HG03442 (cell line): ENCODE measurements around the gene RAPGEF3.
A peak's percentile ranks its signal among the peaks of the same experiment; 100 is the strongest.

Source experiments
- ATAC-seq: cut with Tn5 transposase; IDR thresholded peaks from one replicate; pipeline ENCODE4 v1.9.1; 2021; ENCODE audit warnings: mild to moderate bottlenecking, moderate library complexity; ENCODE audit not compliant: unreplicated experiment

RAPGEF3 gene

DNA sequence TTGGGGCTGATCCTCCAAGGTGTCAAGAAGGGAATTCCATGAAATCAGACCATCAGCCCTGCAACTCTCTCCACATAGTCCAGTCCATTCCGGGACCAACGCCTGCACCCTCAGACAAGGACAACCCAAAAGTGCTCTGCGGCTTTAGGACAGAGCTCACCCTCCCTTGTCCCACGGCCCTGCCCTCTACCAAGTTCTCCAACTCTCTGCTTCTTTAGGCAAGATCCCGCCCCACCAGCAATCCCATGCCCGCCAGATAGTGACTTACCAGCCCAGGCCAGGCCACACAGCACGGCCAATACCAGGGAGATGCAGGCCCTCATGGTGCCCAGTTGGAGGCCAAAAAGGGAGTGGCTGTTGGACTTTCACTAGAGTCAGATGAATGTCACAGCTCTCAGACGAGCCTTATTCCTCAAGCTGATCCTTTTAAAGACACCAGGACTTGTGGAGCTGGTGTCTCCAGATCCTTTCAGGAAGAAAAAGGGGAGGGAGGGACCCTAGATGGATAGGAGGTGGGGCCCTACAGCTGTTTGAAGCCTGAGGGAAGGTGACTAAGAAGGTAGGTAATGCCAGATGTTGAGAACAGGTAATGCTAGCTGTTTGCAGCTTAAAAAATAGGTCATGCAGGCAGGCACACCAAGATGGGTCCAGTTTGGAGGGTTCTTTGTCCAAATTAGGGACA is 33.4 kb downstream of the RAPGEF3 start, which contains the start of gene ENDOU:
TSS of gene ENDOU (minus strand) at position 400 of the 682 bp plus-strand sequence. CDS start at position 323, 77 bp downstream.
- no peak for ATAC-seq

DNA sequence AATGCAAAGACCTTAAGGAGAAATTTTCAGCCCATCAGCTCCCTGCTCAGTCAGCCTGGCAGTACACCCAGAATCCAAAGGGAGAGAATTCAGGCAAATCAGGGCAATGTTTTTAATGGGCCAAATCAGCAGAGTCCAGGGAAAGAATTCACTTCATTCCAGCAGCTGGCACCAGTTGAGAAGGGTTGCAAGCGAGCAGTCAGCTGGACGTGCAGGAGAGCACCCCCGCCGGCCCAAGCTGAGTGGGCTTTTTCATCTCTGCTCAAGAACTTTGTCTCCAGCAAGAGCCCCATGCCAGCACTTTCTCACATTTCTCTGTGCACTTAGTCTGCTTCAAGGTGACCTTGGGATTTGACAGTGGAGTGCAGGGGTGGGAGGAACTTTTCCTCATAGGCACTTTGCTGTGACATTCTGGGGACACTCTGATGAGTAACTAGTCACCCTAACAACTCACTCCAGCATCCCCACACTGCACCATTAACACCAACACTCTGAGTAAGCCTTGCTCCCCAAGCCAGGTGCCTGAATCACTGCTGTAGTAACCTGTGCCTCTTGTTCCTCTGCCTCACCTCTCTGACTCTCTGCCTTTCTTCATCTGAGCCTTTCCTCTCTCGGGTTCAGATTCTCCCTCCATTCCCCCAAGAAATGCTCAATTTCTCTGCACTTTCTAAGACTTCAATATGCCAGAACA is 35.6 kb downstream of the RAPGEF3 start:
- ATAC-seq = no peak

DNA sequence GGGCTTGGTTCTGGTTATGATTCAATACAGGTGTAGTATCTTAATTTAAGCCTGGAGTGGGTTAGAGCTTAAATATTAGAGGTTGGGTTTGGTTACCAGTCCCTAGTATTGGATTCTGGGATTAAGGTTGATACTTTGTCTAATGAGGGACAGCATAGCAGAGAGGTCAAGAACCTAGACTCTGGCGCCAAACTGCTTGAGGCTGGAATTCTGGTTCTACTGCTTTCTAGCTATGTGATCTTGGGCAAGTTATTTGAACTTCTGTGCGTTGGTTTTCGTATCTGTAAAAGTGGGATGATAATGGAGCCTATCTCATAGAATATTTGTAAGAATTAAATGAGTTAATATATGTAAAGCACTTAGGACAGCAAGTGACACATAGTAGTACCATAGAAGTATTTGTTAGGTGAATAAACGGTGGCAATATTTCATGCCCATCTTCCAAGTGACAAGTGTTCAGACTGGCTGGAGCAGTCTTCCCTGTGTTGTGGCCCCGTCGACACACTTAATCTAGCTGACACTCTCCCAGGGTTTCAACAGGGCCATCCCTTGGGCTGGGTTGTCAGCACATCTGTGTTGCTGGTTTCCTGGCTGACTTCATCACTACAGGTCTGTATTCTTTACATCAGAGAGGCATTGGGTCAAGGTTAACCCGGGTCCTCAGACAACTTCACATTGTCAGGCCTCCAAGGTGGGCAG is 36.4 kb downstream of the RAPGEF3 start:
- ATAC-seq = no peak

DNA sequence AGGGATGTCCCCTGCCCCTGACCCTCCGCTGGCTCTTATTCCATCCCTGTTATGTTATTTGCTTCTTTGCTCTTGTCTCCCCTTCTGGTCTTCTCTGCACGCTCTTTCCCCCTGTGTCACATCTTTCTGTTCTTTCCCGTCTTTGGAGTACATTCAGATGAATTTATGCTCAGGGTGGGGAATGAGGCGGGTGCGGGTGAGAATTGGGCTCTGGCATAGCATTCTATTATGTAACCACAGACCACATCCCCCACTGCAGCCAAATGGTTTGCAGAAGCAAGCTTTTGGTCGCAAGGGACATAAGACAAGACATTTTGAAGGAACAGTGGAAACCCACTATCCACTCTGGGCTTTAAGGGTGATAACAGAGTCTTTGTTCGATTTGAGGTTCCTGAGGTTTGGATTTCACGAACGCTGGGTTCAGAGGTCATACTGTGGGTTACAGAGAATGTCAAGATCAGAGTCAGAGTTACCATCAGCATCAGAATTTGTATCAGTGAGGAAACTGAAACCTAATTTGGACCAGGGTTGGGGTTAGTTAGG is 37.2 kb downstream of the RAPGEF3 start:
- no peak for ATAC-seq

DNA sequence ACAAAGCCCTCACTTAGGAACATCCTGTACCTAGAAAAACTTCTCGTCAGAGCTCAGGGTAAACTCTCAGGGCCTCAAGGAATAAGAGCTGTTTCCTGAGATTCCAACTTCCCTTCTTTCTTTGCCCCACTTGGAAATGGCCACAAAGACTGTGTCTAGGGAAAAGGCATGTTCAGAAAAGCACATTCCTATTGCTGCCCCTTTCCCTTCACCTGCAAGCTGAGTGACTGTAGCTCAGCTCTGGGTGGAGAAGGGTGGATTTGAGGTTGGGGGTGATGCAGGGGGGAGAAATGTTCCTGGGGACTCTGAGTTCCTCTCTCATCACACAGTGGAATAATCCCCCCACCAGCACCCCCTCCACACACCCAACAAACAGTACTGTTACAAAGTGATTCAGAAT is 40.1 kb downstream of the RAPGEF3 start:
- no peak for ATAC-seq

DNA sequence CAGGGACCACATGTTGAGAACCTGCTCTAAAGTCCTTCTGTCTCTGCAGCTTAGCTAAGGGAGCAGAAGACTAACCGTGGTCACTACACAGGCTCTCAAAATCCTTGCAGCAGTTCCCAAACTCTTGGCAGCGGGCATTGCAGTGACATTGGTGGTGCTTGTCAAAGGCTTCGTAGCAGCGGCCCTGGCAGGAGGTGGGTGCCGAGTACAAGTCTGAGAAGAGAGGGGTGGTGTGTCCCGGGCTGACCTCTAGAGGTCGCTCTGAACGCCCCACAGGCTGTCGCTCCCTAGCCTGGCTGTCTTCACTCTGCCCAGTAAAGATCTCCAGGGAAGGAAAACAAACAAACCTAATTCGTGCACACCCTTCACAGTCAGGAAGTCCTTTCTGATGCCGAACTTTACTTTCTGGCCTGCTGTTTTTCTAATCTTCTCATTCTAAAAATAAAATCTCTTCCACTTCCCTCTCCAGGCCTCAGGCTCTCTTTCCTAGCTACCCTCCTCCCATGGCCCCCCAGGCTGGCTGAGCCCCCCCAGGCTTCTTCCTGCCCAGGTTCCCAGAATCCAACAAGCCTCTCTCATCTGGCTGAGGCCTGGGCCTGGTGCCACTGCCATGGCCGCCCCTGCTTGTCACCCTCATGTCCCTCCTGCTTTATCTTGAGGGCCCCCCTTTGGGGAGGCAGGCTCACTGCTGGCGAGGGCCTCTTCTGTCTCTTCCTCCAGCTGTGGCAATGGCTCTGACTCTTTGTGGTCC is 41.1 kb downstream of the RAPGEF3 start:
- peak; percentile 60 for ATAC-seq

DNA sequence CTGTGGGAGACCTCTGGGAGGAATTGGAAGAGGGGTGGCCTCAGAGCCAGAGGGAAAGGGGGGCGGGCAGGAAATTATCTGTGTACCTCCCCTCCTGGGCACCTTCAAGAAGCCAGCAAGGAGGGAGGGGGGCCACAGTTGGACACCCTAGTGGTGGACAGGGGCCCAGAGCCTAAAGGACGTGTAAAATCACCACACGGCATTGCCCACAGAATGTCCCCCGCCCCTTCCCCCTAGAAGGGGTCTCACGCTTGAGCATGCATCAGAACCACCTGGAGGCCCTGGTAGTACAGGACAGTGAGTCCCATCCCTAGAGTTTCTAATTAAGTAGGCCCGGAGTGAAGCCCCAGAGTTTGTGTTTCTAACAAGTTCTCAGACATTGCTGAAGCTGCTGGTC is 41.6 kb downstream of the RAPGEF3 start:
- ATAC-seq = no peak

DNA sequence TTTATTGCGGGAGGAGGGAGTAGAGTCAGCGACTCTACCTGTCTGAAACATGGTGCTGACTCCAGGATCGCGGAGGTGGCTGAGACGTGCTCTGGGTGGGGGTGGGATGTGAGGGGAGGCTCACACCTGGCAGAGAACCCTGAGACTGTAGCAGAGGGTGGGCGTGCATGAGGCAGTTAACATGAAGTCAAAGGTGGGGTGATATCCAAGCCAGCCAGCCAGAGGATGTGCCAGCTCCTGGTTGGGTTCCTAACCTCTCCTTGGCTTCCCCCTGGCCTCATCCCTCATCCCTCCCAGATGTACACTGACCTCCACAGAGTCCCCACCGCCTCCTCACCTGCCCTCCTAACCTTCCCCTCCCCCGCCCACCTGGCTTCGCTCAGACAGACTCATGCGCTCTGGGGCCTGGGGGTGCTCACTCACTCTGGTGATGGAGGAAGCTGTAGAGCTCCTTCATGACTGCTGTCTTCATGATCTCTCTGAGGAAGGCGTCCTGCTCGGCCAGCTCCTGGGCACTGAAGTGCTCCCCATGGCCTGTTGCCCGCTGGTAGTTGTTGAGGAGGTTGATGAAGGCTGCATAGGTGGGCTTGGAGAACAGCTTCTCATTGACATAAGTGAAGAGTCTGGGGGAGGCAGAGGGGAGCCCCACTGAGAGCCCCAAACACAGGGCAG is 42.7 kb downstream of the RAPGEF3 start:
- ATAC-seq = no peak

DNA sequence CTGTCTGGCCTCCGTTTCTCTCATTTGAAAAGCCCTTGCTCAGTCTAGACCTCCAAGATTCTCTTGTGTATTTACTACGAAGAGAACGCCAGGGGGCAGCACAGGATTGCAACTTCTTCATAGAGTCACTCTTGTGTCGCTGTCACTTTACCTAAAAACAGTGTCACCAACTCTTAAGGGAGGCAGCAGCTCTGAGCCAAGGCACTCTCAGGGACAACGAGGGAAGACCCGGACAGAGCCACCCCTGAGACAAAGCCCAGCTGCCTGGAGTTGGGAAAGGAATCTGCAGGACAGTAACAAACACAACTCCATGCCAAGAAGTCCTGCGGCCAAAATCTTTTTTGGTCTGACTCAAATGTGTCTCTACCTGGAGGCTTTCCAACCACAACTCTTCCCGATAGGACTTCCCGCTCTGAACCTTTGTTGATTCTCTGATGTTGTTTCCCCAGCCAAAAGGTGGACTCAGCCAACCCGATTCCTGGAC is 43.2 kb downstream of the RAPGEF3 start:
- ATAC-seq = peak; percentile 60

DNA sequence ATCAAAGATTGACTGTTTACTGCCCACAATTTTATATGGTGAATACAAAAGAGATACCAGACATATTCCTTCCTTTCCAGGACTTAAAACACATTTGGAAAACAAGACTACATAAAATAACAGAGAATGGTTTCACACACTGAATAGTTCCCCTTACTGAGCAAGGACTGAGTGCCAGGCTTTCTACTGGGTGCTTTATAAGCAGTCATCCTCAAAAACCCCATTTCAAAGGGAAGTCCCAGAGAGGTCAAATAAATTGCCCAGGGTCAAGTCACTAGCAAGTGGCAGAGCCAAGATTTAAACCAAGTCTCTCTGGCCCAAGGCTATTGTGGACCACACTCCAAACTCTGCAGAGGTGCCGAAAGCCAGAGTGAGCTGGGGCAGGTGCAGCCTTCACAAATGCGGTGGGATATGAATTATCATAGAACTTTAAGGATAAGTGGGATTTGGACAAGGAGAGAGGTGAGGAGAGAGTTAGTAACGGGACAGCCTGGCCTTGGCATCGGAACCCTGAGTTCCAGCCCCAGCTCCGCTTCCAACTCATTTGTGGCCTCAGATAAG is 43.8 kb downstream of the RAPGEF3 start:
- no peak for ATAC-seq

DNA sequence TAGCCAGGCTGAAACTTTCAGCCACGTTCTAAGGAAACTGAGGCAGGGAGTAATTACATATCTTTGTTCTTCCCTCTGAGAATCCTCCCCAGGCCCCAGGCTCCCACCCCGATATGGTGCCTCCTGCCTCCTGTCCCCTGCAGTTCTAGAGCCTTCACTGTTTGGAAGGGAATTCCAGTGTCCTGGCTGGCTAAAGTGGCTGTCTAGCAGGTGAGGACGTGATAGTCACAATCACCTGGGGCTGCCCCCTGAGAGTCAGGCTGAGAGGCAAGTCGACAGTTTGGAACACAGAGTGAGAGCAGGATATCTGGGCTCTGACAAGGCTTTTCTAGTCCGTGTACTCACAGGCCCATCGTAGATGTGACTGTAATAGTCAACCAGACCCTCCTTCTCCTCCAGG is 46.5 kb downstream of the RAPGEF3 start:
- ATAC-seq = no peak

DNA sequence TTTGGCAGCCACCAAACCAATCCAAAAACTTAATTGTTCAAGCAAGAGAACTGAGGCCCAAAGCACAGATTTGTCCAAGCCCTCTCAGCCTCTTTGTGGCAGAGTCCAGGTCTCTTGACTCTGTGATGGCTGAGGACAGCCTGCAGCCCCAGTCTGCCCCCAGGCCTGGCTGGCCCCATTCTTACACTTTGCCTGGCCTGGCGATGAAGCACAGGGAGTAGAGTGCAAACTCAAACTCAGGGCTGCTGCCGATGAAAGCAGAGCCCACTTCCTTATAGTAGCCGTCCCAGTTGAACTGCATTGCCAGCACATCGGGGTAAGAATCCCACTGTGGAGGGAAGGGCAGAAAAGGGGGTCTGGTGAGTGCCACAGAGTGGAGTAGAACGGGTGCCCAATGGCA is 47.2 kb downstream of the RAPGEF3 start:
- ATAC-seq = no peak

DNA sequence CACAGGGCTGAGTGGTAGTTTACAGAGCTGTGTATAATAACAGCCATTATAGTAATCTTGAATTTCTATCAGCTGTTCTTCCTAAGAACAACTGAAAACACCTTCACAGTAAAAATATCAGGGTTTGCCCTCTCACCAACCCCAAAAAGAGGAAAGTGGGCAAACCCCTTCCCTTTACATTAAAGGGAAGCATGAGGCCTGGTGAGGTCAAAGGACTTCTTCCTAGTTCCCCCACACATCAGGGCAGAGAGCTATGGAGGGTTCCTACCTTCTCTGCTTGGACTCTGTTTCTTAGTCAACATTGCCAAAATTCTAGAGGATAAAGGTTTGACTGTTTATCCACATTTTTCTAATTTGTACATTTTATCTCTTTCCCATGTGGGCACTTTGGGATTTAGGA is 48.4 kb downstream of the RAPGEF3 start:
- no peak for ATAC-seq

DNA sequence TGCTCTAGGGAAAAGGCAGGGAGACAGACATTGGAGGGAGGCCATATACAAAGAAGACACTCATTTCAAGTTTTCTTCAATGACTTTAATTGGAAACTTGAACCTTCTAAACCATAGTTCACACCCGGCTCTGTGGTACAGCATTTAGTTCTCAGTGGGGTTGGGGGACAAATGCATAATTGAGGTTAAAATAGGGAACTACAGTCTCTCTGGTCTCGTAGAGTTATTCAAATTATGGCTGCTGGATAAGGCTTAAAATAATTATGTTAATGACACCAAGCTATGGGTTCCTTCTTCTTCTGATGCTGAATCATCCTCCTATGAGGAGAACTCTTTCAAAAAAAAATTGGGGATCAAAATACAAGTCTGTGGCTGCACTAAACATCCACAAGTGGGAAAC is 49.0 kb downstream of the RAPGEF3 start:
- no peak for ATAC-seq

DNA sequence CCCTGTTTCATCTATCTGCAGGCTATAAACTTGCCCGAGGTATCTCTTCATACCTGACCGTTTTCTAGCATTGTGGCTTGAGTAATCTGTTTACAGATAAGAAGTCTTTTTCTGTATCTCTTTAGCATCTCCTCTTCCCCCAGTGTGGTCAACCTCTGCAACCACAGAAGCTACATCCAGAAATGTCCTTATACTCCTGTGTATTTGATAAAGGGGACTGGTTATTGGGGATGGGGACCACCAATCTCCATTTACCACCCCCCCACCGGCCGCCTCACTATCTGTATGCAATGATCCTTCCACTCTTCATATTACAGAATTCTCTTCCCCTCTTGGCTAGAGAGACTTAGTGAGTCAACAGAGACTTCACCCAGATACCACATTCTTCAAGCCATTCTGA is 49.4 kb downstream of the RAPGEF3 start:
- ATAC-seq = no peak

DNA sequence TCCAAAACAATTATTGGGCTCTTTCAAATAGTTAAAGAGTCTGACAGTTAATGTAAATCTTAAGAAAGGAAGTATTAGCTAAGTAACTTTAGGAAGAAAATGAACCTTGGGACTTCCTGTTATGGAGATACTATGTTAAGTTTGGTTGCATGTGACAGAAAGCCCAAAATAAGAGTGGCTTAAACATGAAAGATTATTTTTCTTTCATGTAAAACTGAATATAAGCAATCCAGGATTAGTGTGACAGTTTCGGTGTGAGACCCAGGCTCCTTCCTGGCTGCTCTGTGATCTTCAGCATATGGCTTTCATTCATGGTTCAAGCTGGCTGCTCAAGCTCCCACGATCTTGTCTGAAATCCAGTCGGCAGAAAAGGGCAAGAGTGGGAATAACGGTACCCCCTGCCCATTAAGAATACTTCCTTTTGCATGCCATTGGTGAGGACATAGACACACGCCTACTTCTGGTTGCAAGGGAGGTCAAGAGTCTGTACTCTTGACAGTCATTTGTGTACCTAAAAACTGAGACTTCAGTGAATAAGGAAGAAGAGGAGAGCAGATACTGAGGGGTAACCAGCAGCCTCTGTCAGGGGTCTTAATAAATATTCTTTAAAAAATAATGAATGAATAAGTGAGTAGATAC is 50.7 kb downstream of the RAPGEF3 start:
- ATAC-seq = no peak

DNA sequence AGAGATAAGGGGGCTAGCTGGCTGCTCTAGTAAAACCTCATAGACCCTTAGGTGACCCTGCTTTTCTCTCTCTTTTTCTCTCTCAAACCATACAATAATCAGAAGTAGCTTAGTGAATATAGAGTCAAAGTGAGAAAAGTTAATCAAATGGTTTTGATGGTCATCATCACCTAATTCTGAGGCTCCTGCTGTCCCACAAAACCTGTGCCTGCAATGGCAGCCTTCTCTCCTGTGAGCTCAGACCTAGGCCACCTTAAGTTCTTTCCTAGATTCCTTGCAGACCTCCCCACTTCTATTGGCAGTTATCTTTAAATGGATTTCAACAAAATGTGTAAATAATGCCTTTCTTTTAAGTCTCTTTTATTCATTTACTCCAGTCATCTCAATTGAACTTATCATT is 51.3 kb downstream of the RAPGEF3 start:
- no peak for ATAC-seq

DNA sequence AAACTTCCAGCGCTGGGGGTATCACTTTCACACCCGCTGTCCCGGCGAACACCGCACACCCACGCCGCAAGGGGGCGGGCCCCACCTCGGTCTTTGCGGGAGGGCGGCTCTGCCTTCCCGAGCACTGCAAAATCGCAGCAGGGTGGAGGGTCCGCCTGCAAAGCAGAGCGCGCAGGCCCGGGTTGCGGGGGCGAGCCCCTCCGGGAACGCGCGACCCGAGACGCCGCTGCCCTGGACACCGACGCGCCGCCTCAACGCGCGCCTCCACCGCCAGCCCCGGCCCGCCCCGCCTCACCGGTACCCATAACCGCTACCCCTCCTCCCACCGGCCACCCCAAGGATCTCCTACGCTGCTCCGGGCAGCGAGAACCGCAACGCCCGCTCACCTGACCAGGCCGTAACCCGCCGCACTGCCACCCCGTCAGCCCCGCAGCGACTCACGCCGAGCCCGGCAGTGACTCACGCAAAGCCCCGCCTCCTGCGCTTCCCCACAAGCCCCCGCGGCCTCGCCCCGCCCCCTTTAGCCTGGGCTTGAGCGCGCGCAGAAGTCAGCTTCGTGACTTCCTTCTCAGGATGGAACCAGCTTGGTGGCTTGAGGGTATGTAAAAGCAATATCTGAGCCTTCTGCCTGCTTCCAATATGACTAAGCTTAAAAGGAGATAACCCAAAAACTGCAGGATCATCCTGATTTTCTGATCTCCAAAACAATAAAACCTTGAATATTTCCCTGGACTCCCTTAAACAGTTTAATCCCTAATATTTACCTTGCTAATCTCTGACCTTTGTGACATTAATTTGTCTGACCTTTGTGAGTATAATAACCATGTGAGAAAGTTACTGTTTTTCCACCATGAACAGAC is 52.9 kb downstream of the RAPGEF3 start, which contains the start of gene RPAP3:
TSS of gene RPAP3 (minus strand) at position 465 of the 860 bp plus-strand sequence. CDS start 3,190 bp downstream, outside the sequence.
- ATAC-seq = peak; percentile 78

DNA sequence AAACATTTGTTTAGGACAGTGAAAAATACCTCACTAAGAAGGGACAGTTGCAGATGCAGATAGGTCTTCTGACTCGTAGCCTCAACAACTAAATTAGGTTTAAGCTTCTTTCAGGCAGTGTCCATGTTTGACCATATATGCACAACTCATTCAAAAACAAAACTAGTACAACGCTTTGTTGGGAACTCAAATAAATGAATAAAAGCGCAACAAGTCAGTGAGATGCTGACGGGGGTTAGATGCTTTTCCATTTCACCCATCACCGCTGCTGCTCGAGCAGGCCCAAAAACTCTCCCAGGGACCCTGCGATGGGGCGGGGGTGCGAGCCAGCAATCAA is 53.5 kb downstream of the RAPGEF3 start:
- no peak for ATAC-seq
